PC-3 (cell line): ENCODE data around the gene MT1A.

ENCODE experiments used
- EZH2 ChIP-seq: fragments of 300-600 bp; sonication (generic); IDR thresholded peaks from one replicate; pipeline ENCODE4 v1.6.1; 2017; ENCODE audit warnings: antibody characterized with exemption, mild to moderate bottlenecking, low read length; ENCODE audit not compliant: unreplicated experiment
- TF ChIP-seq, protein P1 (sequence below): fragments of 300-600 bp; sonication (generic); conservative IDR thresholded peaks from 2 replicates; pipeline ENCODE4 v1.5.1; 2017; ENCODE audit warnings: antibody characterized with exemption, low read depth, mild to moderate bottlenecking, low read length

DNA sequence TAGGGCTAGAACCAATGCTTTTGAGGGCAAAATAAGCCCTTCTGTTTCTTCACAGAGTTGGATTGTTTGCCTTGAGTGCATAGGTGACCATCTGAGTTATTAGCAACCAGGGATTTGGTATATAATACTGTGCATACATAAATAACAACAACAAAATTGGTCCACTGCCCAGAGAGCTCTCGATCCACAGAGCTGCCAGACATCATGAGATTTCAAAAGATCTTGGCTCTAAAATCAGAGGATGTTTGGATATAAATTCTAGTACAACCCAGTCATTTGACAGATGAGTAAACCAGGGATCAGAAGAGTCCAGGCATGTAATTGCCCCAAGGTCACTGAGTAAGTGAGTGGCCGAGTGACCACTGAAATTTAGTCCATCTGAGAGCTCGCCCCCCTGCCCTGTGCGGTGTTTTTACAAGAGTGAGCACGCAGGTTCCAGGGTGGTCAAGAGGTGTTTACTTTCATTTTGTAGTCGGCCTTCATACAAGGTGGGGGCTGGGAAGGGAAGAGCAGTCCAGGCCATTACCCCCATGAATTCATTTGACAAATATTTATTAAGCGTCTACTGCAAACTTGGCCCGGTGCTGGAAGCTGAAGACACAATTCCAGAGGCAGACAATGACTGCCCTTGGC is 31.9 kb upstream of the MT1A start:
- TF ChIP-seq, protein P1, sequence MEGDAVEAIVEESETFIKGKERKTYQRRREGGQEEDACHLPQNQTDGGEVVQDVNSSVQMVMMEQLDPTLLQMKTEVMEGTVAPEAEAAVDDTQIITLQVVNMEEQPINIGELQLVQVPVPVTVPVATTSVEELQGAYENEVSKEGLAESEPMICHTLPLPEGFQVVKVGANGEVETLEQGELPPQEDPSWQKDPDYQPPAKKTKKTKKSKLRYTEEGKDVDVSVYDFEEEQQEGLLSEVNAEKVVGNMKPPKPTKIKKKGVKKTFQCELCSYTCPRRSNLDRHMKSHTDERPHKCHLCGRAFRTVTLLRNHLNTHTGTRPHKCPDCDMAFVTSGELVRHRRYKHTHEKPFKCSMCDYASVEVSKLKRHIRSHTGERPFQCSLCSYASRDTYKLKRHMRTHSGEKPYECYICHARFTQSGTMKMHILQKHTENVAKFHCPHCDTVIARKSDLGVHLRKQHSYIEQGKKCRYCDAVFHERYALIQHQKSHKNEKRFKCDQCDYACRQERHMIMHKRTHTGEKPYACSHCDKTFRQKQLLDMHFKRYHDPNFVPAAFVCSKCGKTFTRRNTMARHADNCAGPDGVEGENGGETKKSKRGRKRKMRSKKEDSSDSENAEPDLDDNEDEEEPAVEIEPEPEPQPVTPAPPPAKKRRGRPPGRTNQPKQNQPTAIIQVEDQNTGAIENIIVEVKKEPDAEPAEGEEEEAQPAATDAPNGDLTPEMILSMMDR, result no peak
- no peak for TF ChIP-seq EZH2
